MM.1S (cell line): ENCODE results near the gene KIF24.
"Not testable (repeated sequence)": the region's sequence is repeated elsewhere in the genome, so short reads cannot be mapped to it uniquely, and the experiment has no call there.

Experiments
- EZH2 ChIP-seq: fragments of 300-600 bp; sonication (generic); optimal IDR thresholded peaks from 2 replicates; pipeline ENCODE3; 2017; ENCODE audit warnings: low read depth, mild to moderate bottlenecking, antibody characterized with exemption, low read length, mixed read lengths
- TF ChIP-seq, protein P1 (sequence below): fragments of 300-600 bp; sonication (generic); IDR thresholded peaks from 2 replicates; pipeline ENCODE4 v1.5.1; 2016; ENCODE audit warnings: antibody characterized with exemption, low read length, mixed read lengths

DNA sequence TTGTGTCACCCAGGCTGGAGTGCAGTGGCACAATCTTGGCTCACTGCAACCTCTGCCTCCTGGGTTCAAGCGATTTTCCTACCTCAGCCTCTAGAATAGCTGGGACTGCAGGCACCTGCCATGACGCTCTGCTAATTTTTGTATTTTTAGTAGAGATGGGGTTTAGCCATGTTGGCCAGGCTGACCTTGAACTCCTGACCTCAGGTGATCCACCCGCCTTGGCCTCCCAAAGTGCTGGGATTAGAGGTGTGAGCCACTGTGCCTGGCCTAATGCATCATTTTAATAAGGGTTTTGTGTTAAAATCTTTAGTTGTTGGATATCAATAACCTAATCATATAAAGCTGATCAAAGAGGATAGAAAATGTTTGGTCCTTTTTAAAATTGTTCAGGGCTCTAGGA lies 20.8 kb downstream of the KIF24 start:
- TF ChIP-seq, protein P1, sequence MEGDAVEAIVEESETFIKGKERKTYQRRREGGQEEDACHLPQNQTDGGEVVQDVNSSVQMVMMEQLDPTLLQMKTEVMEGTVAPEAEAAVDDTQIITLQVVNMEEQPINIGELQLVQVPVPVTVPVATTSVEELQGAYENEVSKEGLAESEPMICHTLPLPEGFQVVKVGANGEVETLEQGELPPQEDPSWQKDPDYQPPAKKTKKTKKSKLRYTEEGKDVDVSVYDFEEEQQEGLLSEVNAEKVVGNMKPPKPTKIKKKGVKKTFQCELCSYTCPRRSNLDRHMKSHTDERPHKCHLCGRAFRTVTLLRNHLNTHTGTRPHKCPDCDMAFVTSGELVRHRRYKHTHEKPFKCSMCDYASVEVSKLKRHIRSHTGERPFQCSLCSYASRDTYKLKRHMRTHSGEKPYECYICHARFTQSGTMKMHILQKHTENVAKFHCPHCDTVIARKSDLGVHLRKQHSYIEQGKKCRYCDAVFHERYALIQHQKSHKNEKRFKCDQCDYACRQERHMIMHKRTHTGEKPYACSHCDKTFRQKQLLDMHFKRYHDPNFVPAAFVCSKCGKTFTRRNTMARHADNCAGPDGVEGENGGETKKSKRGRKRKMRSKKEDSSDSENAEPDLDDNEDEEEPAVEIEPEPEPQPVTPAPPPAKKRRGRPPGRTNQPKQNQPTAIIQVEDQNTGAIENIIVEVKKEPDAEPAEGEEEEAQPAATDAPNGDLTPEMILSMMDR: not testable (repeated sequence)
- TF ChIP-seq EZH2: not testable (repeated sequence)
